ENCODE measurements around the gene SLFN12L. TPM values are rescaled to one million over a fixed set of nuclear protein-coding genes. Genes with fewer than 3 reads are reported as not detected.

SLFN12L gene
- total and polyA plus RNA-seq, 9 of the 15 experiments (the other 6 are each of a cell fraction or from before 2014, with no cell fraction given): 0.04 to 0.31 (median 0.08) TPM; not detected in 3

GRCh38 chr17:35540589-35541404 is 3.3 kb upstream of the SLFN12L start (continued):
- TF ChIP-seq ZNF512 (tag; IDR thresholded peaks at IDR 0.05): no peak
- TF ChIP-seq ARID2 (IDR thresholded peaks at IDR 0.05): no peak
- TF ChIP-seq ESRRA (IDR thresholded peaks at IDR 0.05; ENCODE audit: borderline replicate concordance, low read depth): no peak
- TF ChIP-seq NFE2 (IDR thresholded peaks at IDR 0.05; ENCODE audit: low read depth): peak; percentile 90
- TF ChIP-seq PHF8 (IDR thresholded peaks at IDR 0.05; ENCODE audit: borderline replicate concordance, low read length): no peak
- TF ChIP-seq RBFOX2 (IDR thresholded peaks at IDR 0.05; ENCODE audit: low read depth, low read length): no peak
- peak; percentile 87 for TF ChIP-seq C11orf30 (IDR thresholded peaks at IDR 0.05; ENCODE audit: low read depth)
- no peak for TF ChIP-seq HCFC1 (IDR thresholded peaks at IDR 0.05; ENCODE audit: low read depth, low read length)
- peak; percentile 70; the same call in 1 of the 2 replicates for TF ChIP-seq SMARCC2 (IDR thresholded peaks at IDR 0.05; ENCODE audit: low read depth)
- no peak for TF ChIP-seq NFIX (CRISPR knock-in tag; IDR thresholded peaks at IDR 0.05; ENCODE audit: low read depth)
- no peak for TF ChIP-seq TRIM25 (IDR thresholded peaks at IDR 0.05; ENCODE audit: borderline replicate concordance)
- TF ChIP-seq SMAD2 (IDR thresholded peaks at IDR 0.05; ENCODE audit: low read depth, low read length): no peak
- no peak for TF ChIP-seq SIX5 (IDR thresholded peaks at IDR 0.05; ENCODE audit: borderline replicate concordance in 1 of 2, insufficient read depth in 1 of 2, low read depth in 1 of 2, low read length in 2 of 2)
- TF ChIP-seq ELF1 (tag; IDR thresholded peaks at IDR 0.05): no peak
- no peak for TF ChIP-seq USF2 (CRISPR knock-in tag; IDR thresholded peaks at IDR 0.05)
- no peak for TF ChIP-seq ARNT (IDR thresholded peaks at IDR 0.05)
- no peak for TF ChIP-seq ZNF57 (CRISPR knock-in tag; IDR thresholded peaks at IDR 0.05)
- no peak for TF ChIP-seq CBX8 (IDR thresholded peaks at IDR 0.05; ENCODE audit: borderline replicate concordance, extremely low read depth, low read depth, low read length, poor library complexity, severe bottlenecking)
- TF ChIP-seq NFXL1 (CRISPR knock-in tag; IDR thresholded peaks at IDR 0.05): no peak
- no peak for TF ChIP-seq KLF6 (CRISPR knock-in tag; IDR thresholded peaks at IDR 0.05; ENCODE audit: borderline replicate concordance)
- TF ChIP-seq ZNF3 (CRISPR knock-in tag; IDR thresholded peaks at IDR 0.05): no peak
- TF ChIP-seq PTRF (tag; IDR thresholded peaks at IDR 0.05): no peak
- TF ChIP-seq ARID1B (IDR thresholded peaks at IDR 0.05): 0 out of 2 replicates have a peak, but pooled peaks have one; percentile 21
- TF ChIP-seq NCOA4 (IDR thresholded peaks at IDR 0.05; ENCODE audit: partially characterized antibody): no peak
- TF ChIP-seq OTX1 (CRISPR knock-in tag; IDR thresholded peaks at IDR 0.05): no peak

Measured in K562 (cell line).